Stimulated activated CD8-positive, alpha-beta memory T cell treated with anti-CD3 and anti-CD28 coated beads, Interleukin-15, amount 100 ng/mL, for 48 hours (primary cell): Measurements from ENCODE around the gene TMEM115.
"Not testable (repeated sequence)": the region's sequence is repeated elsewhere in the genome, so short reads cannot be mapped to it uniquely, and the experiment has no call there.

Experiments
- DNase-seq, 2 donors: peaks; one replicate each; pipeline ENCODE4 v3.0.0-alpha.2; 2020; ENCODE audit warnings: low read depth in 2 of 2

TMEM115 gene

GRCh38 chr3:50318615-50319014 is 40.7 kb downstream of the TMEM115 start:
- DNase-seq = no peak

GRCh38 chr3:50318163-50318562 is 41.2 kb downstream of the TMEM115 start:
- no peak for DNase-seq

GRCh38 chr3:50317300-50317699 is 42.0 kb downstream of the TMEM115 start:
- DNase-seq = no peak

GRCh38 chr3:50316657-50317242 is 42.6 kb downstream of the TMEM115 start:
- peak; percentile 56 for DNase-seq

- DNase-seq = no peak
Measured at GRCh38 chr3:50314816-50315215, 44.5 kb downstream of the TMEM115 start.

- no peak for DNase-seq
Measured at GRCh38 chr3:50314342-50314741, 45.0 kb downstream of the TMEM115 start.

GRCh38 chr3:50312041-50312440 is 47.3 kb downstream of the TMEM115 start:
- DNase-seq = not testable (repeated sequence)
